GM10266 (cell line): Measurements from ENCODE around the gene CPNE7.

Experiments used
- DNase-seq: peaks from one replicate; pipeline ENCODE4 v3.0.0; 2012; ENCODE audit errors: extremely low spot score
- CTCF ChIP-seq: IDR thresholded peaks from 2 replicates; pipeline ENCODE4 v1.5.1; 2012; ENCODE audit warnings: mild to moderate bottlenecking, low read depth; ENCODE audit not compliant: control insufficient read depth, insufficient read depth; ENCODE audit errors: missing control alignments

The CPNE7 gene

DNA sequence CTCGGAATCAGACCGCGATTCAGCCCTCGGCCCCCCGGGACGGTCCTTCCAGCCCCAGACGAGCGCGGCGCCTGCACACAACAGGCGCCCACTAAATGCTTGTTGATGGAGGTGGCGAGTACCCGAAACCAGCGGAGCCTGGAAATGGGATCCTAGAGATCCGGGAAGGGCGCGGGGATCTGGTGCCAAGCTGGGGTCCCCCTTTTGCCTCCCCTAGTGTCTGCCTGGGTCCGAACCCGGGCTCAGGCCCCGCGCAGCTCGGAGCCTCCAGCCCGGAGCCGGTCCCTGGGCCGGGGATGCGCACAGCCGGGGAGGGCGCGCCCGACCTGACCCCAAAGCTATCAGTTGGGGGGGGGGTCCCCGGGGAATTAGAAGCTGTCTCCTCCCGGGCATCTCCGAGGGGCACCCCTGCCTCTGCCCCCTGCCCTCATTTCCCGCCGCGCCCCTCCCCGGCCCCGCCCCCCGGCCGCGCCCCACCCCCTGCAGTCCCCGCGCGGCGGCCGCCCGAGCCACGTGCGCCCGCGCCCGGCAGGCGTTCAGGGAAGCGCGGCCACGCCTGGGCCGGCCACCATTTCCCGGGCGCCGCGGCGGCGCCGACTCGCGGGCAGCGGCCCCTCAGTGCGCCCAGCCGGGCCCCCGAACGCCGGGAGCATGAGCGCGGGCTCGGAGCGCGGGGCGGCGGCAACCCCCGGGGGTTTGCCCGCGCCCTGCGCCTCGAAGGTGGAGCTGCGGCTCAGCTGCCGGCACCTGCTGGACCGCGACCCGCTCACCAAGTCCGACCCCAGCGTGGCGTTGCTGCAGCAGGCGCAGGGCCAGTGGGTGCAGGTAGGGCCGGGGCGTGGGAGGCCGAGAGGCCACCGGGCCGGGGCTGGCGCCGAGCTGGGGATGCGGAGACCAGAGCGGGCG, at the start of gene CPNE7:
Gene CPNE7, plus strand, starts transcription at position 512 of the 906 bp plus-strand sequence. Its CDS starts 140 bp downstream, at position 652.
- TF ChIP-seq CTCF: no peak
- DNase-seq: peak; percentile 87

DNA sequence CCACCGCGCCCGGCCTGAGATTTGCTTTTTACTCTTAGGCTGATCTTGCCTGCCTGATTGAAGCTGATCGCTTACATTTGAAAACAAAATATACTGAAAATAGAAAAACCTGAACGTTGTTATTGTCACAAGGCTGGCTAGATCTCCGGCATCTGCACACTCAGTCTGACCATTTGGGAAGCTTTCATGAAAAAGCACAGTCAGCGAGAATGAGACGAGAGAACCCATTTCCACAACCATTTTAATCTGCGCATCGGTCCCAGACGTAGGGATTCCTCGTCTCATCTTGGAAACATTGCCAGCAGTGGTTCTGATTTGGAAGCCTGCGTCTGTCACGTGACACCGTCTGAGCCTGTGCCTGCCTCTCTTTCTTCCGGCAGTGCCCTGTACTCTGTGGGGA, 46.5 kb upstream of the CPNE7 start:
- DNase-seq: no peak
- TF ChIP-seq CTCF: no peak

DNA sequence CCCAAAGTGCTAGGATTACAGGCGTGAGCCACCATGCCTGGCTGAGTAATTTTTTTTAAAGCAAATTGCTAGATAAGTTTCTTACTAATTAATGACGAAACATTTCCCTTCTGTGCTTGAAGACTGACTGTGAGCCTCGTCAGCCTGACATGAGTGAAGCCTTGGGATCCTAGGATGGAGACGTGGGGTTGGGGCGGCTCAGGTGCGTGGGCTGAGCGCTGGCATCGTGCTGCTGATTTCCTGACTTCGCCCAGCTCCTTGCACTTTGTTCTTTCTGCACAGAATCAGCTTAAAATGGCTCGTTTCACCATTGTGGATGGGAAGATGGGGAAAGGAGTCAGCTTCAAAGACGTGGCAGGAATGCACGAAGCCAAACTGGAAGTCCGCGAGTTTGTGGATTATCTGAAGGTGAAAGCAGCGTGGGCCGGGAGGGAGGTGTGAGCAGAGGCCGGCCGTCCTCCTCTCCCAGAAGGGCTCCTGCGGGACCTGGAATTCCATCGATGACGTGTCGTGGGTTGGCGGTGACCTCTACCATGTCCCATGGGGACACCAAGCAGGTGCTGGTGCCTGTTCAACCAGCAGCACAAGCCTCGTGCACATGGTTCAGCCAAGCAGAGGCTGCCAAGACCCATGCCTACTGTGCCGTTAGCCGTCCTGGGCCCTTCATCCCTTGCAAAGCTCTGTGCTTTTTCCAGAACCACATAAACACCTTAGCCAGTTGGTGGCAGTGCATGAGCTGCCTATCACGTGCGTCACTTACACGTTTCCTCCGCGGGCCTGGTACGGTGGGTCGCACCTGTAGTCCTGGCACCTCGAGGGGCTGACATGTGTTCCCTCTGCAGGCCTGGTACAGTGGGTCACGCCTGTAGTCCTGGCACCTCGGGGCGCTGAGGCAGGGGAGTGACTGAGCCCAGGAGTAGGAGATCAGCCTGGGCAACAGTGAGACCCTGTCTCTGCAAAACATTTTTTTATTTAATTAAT, 44.9 kb upstream of the CPNE7 start:
- no peak for TF ChIP-seq CTCF
- no peak for DNase-seq

DNA sequence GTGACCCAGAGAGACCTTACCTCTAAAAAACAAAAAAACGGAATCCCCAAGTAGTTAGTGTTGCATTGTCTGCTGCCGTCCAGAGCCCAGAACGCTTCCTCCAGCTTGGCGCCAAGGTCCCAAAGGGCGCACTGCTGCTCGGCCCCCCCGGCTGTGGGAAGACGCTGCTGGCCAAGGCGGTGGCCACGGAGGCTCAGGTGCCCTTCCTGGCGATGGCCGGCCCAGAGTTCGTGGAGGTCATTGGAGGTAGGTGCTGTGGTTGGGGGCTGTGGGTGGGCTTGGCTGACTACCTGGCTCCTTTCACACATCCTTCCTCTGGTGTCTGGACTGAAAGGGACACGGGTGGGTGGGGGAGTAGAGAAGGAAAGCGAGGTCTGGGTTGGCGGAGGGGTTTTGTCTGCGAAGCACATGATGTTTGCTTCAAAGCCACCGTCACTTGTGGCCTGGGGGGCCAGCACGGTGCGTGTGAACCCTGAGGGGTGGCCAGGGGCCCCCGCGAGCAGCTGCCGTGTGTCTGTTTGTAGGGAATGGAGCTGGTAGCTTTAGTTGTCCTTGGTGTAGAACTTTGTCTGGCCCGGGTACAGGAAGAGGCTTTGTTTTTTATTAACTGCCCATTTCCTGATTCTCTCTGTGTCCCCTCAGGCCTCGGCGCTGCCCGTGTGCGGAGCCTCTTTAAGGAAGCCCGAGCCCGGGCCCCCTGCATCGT, 43.6 kb upstream of the CPNE7 start:
- no peak for TF ChIP-seq CTCF

DNA sequence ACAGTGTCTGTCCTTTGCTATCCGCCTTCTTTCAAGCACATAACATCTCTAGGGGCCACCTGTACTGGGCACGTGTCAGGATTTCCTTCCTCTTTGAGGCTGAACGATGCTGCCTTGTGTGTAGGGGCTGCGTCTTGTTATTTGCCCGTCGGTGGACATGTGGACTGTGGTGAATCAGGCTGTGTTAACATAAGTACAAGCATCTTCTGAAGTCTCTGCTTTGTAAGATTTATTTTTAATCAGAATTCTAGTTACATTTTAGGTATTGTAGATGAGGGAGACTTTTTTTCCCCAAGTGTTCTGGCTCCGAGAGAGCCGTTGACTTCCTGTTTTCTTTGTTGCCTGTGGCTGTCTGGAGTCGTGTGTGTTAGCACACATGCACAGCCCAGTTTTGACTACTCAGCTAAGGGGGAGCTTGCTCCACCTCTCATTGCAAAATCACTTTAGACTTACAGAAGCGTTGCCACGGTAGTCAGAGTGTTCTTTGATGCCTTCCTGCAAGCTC, 41.3 kb upstream of the CPNE7 start:
- TF ChIP-seq CTCF: no peak
- DNase-seq: no peak

More for the DNA sequence above, 43.6 kb upstream of the CPNE7 start:
- DNase-seq: no peak

- no peak for DNase-seq
- no peak for TF ChIP-seq CTCF
These were observed 39.2 kb upstream of the CPNE7 start for GRCh38 chr16:89536371-89536770.
